Activated CD4-positive, alpha-beta T cell treated with anti-CD3 and anti-CD28 coated beads for 4 hours (primary cell): ENCODE data around the gene MSANTD3.
"Not testable (repeated sequence)": the region's sequence is repeated elsewhere in the genome, so short reads cannot be mapped to it uniquely, and the experiment has no call there.

Experiments
- DNase-seq, 2 donors: peaks; one replicate each; pipeline ENCODE4 v3.0.0-alpha.2; 2020

Gene MSANTD3, protein sequence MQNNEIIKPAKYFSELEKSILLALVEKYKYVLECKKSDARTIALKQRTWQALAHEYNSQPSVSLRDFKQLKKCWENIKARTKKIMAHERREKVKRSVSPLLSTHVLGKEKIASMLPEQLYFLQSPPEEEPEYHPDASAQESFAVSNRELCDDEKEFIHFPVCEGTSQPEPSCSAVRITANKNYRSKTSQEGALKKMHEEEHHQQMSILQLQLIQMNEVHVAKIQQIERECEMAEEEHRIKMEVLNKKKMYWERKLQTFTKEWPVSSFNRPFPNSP

DNA sequence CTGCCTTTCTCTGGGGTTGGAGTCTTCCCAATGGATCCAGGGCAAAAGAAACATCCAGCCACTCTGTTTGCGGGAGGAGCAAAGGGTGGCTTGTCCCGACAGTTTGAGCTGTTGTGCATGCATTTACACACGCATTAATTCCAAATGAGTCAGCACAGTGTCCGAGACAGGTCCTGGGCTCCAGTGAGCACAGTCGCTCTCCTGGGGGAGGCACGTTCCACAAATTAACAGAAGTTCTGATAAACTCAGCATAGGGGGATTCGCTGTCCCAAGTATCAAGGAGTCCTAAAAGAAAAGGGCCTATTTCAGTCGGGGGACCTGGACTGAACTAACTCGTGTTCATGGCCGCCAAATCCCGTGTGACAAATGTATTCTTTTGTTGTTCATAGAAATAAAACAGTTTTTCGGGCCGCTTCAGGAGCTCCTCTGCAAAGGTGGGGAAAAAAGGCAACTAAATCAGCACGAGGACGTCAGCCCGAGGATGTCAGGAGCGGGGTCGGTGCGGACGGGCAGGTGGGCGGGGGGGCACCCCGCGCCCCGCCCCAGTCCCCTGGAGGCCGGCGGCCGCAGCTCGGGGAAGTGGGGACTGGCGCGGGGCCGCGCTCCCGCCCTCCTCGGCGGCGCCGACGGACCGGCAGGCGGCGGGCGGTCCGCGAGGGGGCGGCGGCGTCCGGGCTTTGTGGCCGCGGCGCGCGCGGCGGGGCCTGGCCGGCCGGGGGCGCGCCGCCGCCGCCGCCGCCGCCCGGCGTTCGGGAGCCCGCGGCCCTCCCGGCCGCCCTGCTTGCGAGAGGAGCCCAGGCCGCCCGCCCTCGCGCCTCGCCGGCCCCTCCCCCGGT, at the start of gene MSANTD3:
TSS of gene MSANTD3 (plus strand) at position 614 of the 836 bp plus-strand sequence. CDS start 14,796 bp downstream, outside the sequence.
- peak; percentile 19 to 39 for DNase-seq

DNA sequence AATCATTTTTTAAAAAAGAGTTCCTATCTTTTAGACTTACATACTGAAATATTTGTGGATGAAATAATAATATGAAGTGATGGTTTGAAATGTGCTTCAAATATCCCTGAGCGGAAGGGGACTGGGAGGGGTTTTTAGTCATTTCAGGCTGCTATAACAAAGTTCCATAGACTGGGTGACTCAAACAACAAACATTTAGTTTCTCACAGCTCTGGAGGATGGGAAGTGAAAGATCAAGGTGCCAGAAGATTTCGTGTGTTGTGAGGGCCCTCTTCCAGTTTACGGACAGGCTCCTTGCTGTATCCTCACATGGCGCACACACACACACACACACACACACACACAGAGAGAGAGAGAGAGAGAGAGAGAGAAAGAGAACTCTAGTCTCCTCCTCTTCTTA, 47.1 kb upstream of the MSANTD3 start:
- DNase-seq: no peak

DNA sequence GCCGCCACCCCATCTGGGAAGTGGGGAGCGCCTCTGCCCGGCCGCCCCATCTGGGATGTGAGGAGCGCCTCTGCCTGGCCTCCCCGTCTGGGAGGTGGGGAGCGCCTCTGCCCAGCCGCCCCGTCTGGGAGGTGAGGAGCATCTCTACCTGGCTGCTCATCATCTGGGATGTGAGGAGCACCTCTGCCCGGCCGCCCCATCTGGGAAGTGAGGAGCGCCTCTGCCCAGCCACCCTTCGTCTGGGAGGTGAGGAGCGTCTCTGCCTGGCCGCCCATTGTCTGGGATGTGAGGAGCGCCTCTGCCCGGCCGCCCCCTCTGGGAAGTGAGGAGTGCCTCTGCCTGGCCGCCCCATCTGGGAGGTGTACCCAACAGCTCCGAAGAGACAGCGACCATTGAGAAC, 34.0 kb upstream of the MSANTD3 start:
- not testable (repeated sequence) for DNase-seq

DNA sequence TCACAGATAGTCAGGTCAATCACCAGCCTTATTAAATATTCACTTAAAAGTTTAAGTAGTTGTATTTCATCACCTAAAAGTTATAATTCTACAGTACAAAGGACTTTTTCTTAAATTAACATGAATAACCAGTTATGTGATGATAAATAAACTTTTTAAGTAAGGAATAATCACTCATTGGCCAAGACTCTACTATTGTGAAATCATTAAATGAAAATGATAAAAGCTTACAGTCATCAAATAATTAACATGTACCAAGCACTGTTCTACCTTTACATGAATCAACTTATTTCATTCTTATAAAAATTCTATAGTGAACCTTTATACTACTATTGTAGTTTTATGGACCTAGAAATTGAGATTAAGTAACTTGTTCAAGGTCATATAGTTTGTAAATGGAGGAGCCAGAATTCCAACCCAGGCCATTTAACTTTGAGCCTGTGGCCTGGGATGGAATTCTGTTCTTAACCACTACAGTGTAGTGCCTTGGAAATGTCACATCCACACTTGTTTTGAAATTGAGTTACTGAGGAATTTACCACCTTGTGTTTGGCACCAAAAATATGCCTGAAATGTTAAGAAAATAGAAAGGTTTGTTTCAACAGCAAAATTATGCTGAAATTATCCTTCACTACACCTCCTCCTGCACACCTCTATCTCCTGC, 32.8 kb upstream of the MSANTD3 start:
- no peak for DNase-seq

DNA sequence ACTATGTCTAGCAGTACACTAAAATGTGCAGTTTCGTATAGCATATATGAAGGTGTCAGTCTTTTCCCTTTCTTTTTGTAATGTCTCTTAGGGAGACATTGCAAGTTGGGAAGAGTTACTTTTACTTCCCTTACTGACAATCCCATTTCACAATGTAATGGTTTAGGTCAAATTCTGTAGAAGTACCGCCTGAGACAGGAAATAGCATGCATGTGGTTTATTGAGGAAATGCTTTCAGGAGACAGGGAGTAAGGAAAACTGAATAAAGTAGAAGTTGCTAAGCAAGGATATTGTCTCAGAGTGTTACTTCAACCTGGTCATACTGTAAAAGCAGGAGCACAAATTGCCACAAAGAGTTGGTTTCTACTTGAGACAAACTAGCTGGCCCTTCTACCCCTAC, 32.1 kb upstream of the MSANTD3 start:
- DNase-seq: no peak

DNA sequence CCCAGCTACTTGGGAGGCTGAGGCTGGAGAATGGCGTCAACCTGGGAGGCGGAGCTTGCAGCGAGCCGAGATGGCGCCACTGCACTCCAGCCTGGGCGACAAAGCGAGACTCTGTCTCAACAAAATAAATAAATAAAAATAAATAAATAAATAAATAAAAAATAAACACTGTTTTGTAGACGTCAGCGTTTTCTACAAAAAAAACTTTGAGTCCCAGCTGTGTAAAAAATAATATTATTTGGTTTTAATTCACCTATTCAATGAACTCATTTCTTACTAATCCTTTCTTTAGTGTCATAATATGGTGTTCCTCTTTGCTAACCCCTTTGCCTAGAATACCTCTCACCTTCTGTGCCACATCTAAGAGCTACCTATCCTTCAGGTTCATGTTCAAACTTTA, 30.2 kb upstream of the MSANTD3 start:
- no peak for DNase-seq

DNA sequence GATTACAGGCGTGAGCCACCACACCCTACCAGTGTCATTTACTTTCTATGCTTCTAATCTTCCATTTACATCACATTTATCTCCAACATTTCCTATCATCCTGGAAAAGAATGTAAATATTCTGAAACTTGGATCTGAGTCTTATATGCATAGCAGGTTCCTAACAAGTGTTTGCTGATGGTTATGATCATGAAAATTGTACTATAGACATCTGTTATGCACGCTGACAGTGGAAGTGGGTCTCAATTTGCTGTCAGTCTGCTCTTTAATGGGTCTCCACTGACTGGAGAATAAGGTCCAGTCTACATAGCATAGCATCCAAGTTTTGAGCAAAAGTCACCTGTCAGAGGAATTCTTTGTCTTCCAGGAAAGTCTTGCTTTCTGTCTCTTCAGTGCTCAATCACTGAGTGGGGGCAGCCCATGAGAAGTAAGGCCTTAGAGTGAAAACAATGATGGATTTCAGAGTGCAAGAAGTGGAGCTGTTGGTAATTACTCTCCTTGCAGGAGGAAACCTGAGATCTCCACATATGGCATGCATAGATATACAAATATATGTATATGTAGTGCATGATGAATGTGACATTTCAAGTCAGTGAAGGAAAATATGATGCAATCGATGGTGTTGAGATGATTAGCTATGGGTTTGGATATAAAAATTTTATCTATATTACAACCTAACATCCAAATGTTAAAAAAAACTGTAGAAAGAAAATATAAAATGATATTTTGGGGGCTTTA, 29.2 kb upstream of the MSANTD3 start:
- DNase-seq: no peak

DNA sequence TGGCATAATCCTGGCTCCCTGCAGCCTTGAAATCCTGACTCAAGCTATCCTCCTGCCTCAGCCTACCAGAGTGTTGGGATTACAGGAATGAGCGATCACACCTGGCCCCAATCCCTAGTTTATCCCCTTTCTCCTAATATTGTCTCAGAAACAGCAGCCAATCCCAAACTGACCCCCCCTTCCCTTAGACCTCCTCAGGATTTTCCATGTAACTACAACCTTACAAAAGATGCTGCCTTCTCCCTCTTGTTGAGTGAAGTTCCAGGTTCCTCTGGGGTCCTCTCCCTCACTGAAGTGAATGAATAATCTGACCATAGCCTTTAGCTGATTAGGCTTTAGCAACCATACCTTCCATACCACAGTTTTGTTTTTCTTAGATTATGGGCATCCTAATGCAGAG, 25.9 kb upstream of the MSANTD3 start:
- no peak for DNase-seq

DNA sequence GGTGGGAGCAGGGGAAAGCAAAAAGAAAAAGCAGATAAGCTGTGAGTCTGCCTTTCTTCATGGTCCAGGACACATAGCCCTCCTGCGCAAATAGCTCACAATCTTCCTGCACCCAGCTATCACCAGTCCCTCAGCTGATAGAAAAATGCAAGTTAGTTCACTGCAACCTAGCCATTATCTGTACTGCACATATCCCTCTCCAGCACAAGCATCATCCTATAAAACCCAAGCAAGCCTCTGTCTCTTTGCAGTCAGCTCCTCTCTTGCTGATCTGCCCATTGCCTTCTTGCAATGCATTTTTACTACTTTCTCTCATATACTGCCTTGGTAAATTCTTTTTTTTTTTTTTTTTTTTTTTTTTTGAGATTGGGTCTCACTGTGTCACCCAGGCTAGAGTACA, 20.0 kb upstream of the MSANTD3 start:
- no peak for DNase-seq

DNA sequence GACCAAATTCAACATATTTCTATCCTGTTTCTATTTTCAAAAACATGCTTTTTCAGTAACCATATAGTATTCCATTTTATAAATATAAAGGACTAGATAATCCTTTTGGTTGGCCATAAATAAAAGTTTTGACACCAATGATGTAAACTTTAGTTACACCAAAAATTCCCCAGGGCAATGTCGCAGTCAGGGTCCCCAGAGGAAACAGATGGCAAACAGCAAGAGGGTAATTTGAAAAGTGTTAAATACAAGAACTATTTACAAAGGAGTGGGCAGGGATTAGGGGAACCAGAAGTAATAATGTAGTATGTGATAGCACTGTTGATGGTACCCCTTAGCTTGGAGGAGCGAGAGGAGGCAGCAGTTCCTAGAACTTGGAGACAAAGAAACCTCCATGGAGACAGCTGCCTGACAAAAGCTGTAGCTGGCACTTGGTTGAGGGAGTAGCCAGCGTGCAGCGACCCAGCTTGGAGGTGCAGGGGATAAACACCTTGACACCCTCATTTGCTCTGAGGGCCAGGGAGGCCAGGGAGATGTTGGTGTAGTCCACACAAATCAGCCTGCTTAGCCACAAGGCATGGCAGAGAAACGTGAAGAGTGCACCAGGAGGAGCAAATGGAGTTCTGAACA, 18.3 kb upstream of the MSANTD3 start:
- DNase-seq: no peak

DNA sequence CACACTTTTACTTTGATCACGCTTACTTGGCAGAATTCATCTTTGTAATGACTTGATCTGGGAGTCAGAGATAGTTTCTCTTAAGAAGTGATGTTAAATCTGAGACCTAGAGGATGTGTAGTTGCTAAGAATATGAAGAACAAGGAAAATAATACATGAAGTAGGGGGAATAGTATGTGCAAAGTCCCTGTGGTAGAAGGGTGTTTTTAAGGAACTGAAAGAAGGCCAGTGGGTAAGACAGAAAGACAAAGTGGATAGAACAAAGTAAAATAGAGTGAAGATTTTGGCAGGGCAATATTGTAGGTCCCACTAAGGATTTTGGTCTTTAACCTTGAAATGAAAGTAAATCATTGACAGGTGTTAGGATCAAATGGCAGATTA, 17.8 kb upstream of the MSANTD3 start:
- DNase-seq: no peak

DNA sequence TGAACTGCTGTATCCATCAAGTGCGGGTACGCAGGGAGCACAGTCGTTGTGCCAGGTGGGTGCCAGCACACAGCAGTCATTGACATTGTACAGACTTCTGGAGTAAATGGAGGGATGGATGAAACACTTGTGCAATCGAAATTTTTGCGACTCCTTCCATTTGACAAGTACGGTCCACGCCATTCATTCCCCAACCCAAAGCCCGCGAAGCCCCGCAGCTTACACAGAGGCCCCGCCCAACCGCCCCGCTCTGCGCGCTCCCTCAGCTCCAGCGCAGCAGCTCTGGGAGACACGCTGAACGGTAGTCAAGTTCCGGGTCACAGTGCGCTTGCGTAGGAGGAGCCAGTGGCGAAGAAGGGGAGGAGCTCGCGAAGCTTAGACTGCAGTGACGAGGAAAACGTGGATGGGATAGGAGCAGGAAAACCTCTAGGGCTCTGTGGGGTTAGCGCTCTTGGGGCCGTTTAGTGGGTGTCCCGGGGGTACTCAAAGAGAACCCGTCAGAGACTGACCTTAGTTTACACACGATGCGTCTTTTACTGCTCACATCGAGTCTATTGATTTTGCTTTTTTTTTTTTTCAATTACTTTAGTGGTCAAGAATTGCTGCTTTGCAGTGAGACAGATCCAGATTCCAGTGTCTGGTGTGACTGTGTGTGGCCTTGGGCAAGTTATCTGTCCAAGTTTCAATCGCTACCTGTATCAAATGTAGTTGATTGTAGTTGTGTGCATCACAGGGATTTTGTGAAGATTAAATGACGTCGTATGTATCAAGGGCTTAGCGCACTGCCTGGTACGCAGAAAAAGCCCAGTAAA, 15.3 kb upstream of the MSANTD3 start:
- DNase-seq: peak; percentile 87

DNA sequence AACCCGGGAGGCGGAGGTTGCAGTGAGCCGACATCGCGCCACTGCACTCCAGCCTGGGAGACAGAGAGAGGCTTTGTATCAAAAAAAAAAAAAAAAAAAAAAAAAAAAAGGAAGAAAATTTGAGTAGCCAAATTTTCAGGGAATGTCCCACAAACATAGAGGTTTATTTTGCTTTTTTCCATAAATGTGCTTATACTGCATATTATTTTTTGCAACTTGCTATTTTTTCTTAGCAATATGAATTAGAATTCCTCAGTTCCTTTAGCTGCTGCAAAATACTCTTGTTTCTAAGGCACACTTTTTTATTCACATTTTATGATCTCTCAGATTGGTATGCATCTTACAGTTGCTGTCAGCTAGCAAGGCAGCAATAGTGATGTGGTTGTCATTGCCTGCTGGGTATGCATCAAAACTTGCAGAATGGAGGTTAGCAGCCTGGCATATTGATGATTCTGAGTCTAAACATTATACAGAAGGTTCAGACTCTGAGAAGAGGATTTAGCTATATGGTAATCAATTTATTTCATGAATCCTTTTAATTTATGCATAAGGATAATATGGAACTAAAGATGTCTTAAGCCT, 13.0 kb upstream of the MSANTD3 start:
- DNase-seq: no peak

DNA sequence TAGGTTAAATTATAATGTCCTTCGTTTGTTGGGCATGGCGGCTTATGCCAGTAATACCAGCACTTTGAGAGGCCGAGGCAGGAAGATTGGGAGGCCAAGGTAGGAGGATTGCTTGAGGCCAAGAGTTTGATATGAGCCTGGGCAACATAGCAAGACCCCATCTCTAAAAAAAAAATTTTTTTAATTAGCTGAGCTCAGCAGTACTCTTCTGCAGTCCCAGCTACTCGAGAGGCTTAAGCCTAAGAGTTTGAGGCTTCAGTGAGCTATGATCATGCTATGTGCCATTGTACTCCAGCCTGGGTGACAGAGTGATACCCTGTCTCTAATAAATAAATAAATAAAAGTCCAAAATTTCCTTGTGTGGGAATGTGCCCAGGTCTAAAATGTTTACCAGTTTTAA, 9.1 kb upstream of the MSANTD3 start:
- no peak for DNase-seq

DNA sequence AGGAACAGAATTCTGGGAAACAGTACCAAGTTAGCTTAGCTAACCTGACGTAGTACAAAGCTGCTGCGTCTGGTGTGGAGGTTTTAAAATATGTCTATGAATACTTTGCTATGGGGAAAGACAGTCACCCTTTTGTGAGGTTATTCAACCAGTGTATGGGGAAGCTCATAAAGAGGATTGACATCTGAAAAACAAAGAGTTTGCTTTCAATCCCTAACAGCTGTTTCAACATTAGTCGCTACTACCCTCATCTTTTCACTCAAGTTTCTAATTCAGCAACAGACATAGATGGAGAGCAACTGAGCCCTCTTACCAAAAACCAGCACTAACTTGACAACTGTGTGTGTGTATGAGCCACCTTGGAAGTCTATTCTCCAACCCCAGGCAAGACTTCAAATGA, 7.8 kb upstream of the MSANTD3 start:
- no peak for DNase-seq

DNA sequence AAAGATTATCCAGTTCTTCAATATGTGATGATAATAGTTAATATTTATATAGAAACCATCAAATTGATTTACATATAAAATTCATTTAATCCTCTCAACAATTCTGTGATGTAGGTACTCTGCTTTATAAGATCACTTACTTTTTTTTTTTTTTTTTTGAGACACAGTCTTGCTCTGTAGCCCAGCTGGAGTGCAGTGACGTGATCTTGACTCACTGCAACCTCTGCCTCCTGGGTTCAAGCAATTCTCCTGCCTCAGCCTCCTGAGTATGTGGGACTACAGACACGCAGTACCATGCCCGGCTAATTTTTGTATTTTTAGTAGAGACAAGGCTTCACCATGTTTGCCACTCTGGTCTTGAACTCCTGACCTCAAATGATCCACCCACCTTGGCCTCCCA, 5.8 kb upstream of the MSANTD3 start:
- not testable (repeated sequence) for DNase-seq

DNA sequence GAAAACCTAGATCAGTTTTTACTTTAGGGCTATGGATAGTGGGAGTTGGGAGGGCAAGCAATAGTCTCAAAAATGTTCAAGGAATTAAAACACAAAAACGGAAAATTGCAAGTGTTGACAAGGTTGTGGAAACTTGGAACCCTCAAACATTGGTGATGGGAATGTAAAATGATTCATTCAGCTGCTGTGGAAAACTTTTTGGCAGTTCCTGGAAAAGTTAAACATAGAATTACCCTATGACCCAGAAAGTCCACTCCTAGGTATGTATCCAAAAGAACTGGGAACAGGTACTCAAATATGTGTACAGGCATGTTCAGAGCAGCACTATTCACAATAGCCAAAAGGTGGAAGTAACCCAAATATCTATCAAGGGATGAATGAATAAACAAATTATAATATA, 1.2 kb upstream of the MSANTD3 start:
- no peak for DNase-seq

DNA sequence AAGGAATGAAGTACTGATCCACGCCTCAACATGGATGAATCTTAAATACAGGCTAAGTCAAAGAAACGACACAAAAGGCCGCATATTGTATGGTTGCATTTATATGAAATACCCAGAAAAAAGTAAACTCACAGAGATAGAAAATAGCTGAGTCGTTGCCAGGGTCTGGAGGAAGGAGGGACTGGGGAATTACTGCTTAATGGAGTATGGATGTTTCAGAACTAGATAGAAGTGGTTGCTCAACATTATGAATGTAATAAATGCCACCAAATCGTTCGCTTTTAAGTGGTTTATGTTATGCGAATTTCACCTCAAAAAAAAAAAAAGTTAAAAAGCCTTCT, 784 bp upstream of the MSANTD3 start:
- DNase-seq: no peak

DNA sequence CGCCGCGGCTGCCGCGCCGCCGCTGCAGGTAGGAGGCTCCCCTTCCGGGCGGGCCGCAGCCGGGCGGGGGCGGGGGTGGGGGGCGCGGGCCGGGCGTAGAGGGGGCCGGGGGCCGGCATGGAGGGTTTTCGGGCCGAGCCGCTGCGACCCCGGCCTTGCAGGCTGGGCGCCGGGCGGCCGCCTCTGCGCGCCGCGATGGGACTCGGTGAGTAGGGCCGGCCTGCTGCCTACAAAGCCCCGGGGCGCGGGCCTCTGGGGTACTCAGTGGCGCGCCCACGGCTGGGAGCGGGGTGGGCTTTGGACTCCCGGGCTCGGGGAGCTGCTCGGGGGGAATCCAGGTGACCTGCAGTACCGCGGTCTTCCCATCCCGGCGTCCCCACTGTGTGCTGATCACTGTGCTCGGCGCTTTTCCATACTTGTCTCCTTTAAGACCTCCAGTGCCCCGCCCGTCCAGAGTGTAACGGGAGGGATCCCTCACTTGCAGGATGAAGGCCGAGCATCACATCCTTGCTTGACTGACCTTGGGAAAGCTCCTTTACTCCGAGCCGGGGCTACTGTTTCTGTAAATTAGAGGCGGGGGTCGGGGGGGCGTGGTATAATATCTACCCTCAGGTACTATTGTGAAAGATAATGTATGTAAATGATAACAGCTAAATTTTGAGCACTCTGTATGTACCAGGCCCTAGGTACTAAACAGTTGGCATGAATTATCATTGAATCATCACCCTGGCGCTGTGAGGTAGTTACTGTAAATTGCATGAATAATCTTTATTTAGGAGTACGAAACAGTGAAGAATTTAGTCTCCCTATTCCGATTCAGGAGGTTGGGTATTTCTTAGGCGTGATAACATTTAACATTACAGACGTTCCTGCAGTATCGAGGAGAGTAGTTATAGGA, 672 bp downstream of the MSANTD3 start:
- peak; percentile 5 to 46 for DNase-seq

DNA sequence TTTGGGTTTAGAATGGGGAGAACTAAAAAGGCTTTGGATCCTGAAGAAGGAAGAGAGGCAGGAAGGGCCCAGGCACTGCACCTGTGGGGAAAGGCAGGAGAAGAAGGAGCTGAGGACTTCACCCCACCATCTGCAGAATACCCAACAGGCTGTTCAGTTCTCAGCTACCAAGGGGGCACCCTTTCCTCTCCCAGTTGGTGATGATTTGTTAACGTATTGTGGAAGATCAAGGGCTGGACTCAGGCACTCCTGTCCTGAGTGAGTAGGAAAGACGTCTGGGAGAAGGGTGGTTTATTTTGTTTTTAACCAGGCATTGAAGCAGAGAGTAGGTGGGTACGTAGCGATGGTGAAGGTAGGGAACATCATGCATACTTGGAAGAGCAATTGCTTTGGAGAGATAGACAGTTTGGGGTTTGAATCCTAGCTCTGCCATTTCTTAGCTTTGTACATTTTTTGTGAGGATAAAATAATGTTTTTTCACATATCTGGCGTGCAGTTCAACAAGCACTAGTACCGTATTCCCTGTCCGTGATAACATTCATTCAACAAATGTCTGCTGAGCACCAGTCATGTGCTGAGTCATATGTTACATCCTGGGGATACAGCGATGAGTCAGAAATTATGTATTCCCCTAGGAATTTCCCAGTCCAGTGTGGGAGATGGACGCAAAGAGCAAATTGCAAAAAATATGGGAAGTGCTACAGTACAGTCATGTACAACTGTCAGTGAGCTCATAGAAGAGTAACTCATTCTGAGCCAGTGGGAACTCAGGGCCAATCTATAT, 2.1 kb downstream of the MSANTD3 start:
- no peak for DNase-seq
